ENCODE data around the gene ATXN7L1.
"Not testable (repeated sequence)": the region's sequence is repeated elsewhere in the genome, so short reads cannot be mapped to it uniquely, and the experiment has no call there.

The ATXN7L1 gene

GRCh38 chr7:105723572-105723971 is 152.8 kb downstream of the ATXN7L1 start:
- peaks cover 5% of the 10 kb centered on the region; the same call in 1 of the 2 replicates for H3K4me1 ChIP-seq (ENCODE audit: control insufficient read depth, insufficient read depth, low read length)
- H3K27me3 ChIP-seq (ENCODE audit: control insufficient read depth, insufficient read depth, low read length) = no peaks in the 10 kb centered on the region
- no CpG with 5 or more reads among the region's 5 CpGs for WGBS (ENCODE audit: insufficient coverage, insufficient read length)
- H3K9me3 ChIP-seq (ENCODE audit: control insufficient read depth, insufficient read depth, low read length) = no peaks in the 10 kb centered on the region
- DNase-seq (ENCODE audit: low read depth, low spot score) = no peak
- no peak overlapping the region for H3K27ac ChIP-seq (ENCODE audit: low read length)
- no peak overlapping the region for H3K4me3 ChIP-seq (ENCODE audit: low read length)
- no peaks in the 10 kb centered on the region for H3K36me3 ChIP-seq (ENCODE audit: control insufficient read depth, insufficient read depth, low read length)

- H3K27ac ChIP-seq (ENCODE audit: low read length) = no peak overlapping the region
- peaks cover 5% of the 10 kb centered on the region for H3K4me1 ChIP-seq (ENCODE audit: control insufficient read depth, insufficient read depth, low read length)
- no peak for DNase-seq (ENCODE audit: low read depth, low spot score)
- H3K9me3 ChIP-seq (ENCODE audit: control insufficient read depth, insufficient read depth, low read length) = no peaks in the 10 kb centered on the region
- no peak overlapping the region for H3K4me3 ChIP-seq (ENCODE audit: low read length)
- H3K36me3 ChIP-seq (ENCODE audit: control insufficient read depth, insufficient read depth, low read length) = no peaks in the 10 kb centered on the region
- WGBS (ENCODE audit: insufficient coverage, insufficient read length) = no CpG with 5 or more reads among the region's 5 CpGs
- H3K27me3 ChIP-seq (ENCODE audit: control insufficient read depth, insufficient read depth, low read length) = no peaks in the 10 kb centered on the region
These were observed 154.8 kb downstream of the ATXN7L1 start for GRCh38 chr7:105721571-105722104.

DNA sequence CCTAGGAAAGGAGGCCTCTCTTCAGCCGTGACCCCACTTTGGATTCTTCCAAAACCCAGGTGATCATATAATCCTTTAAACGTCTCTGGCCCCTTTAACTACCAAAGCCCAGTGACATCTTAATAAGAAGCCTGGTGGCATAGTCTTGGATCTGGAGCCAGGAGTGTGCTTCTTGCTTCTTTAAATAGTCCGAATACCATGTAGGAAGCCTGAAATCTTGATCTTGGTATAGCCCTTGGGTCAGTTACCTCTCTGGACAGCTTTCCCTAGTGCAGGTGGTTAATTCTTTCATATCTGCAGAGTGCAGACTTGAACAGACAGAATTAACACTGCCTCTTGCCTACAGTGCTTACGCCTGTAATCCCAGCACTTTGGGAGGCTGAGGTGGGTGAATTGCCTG is 156.5 kb downstream of the ATXN7L1 start:
- DNase-seq (ENCODE audit: low read depth, low spot score) = no peak
- no peaks in the 10 kb centered on the region for H3K36me3 ChIP-seq (ENCODE audit: control insufficient read depth, insufficient read depth, low read length)
- no peak overlapping the region for H3K4me3 ChIP-seq (ENCODE audit: low read length)
- WGBS (ENCODE audit: insufficient coverage, insufficient read length) = no CpG with 5 or more reads among the region's 4 CpGs
- no peaks in the 10 kb centered on the region for H3K9me3 ChIP-seq (ENCODE audit: control insufficient read depth, insufficient read depth, low read length)
- no peaks in the 10 kb centered on the region for H3K27me3 ChIP-seq (ENCODE audit: control insufficient read depth, insufficient read depth, low read length)
- H3K27ac ChIP-seq (ENCODE audit: low read length) = no peak overlapping the region
- peaks cover 5% of the 10 kb centered on the region for H3K4me1 ChIP-seq (ENCODE audit: control insufficient read depth, insufficient read depth, low read length)

- no CpG with 5 or more reads among the region's 2 CpGs for WGBS (ENCODE audit: insufficient coverage, insufficient read length)
- no peaks in the 10 kb centered on the region for H3K9me3 ChIP-seq (ENCODE audit: control insufficient read depth, insufficient read depth, low read length)
- no peak overlapping the region for H3K4me3 ChIP-seq (ENCODE audit: low read length)
- H3K27me3 ChIP-seq (ENCODE audit: control insufficient read depth, insufficient read depth, low read length) = no peaks in the 10 kb centered on the region
- no peak overlapping the region for H3K27ac ChIP-seq (ENCODE audit: low read length)
- H3K4me1 ChIP-seq (ENCODE audit: control insufficient read depth, insufficient read depth, low read length) = peaks cover 5% of the 10 kb centered on the region
- H3K36me3 ChIP-seq (ENCODE audit: control insufficient read depth, insufficient read depth, low read length) = no peaks in the 10 kb centered on the region
- no peak for DNase-seq (ENCODE audit: low read depth, low spot score)
These were observed 157.0 kb downstream of the ATXN7L1 start for GRCh38 chr7:105719395-105719794.

GRCh38 chr7:105718511-105718925 is 157.9 kb downstream of the ATXN7L1 start:
- H3K4me1 ChIP-seq (ENCODE audit: control insufficient read depth, insufficient read depth, low read length) = peaks cover 5% of the 10 kb centered on the region
- no CpG with 5 or more reads among the region's 4 CpGs for WGBS (ENCODE audit: insufficient coverage, insufficient read length)
- H3K27ac ChIP-seq (ENCODE audit: low read length) = no peak overlapping the region
- no peak overlapping the region for H3K4me3 ChIP-seq (ENCODE audit: low read length)
- no peak for DNase-seq (ENCODE audit: low read depth, low spot score)
- H3K36me3 ChIP-seq (ENCODE audit: control insufficient read depth, insufficient read depth, low read length) = no peaks in the 10 kb centered on the region
- H3K27me3 ChIP-seq (ENCODE audit: control insufficient read depth, insufficient read depth, low read length) = no peaks in the 10 kb centered on the region; the same call in 1 of the 2 replicates
- no peaks in the 10 kb centered on the region for H3K9me3 ChIP-seq (ENCODE audit: control insufficient read depth, insufficient read depth, low read length)

DNA sequence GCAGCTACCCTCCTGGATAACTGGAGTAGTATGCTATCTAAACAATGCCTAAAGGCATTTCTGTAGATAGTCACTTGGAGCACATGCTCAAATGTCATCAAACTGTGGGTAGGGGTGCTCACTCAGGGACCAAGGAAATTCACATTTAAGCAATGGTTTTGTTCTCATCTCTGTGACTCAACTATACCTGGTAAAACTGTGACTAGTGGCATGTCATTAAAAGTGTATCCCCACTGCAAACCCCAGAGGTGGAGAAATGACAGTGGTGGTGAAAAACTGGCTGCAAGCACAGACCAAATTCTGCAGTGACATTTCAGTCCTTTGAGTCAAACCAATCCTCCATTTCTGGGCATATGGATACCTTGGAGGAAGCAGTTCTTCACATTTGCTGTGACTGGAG is 160.9 kb downstream of the ATXN7L1 start:
- H3K4me1 ChIP-seq (ENCODE audit: control insufficient read depth, insufficient read depth, low read length) = peaks cover 4% of the 10 kb centered on the region
- peaks cover 6% of the 10 kb centered on the region for H3K9me3 ChIP-seq (ENCODE audit: control insufficient read depth, insufficient read depth, low read length)
- H3K36me3 ChIP-seq (ENCODE audit: control insufficient read depth, insufficient read depth, low read length) = no peaks in the 10 kb centered on the region
- no peak overlapping the region for H3K4me3 ChIP-seq (ENCODE audit: low read length)
- no peak for DNase-seq (ENCODE audit: low read depth, low spot score)
- H3K27ac ChIP-seq (ENCODE audit: low read length) = no peak overlapping the region
- no peaks in the 10 kb centered on the region; the same call in 1 of the 2 replicates for H3K27me3 ChIP-seq (ENCODE audit: control insufficient read depth, insufficient read depth, low read length)

GRCh38 chr7:105713488-105714465 is 162.6 kb downstream of the ATXN7L1 start:
- Histone ChIP-seq H3K27ac (ENCODE audit: low read length) (no peak overlapping the region), H3K4me3 (ENCODE audit: low read length) (no peak overlapping the region), H3K4me1 (ENCODE audit: control insufficient read depth, insufficient read depth, low read length) (peaks cover 1% of the 10 kb centered on the region), H3K36me3 (ENCODE audit: control insufficient read depth, insufficient read depth, low read length) (no peaks in the 10 kb centered on the region), H3K27me3 (ENCODE audit: control insufficient read depth, insufficient read depth, low read length) (no peaks in the 10 kb centered on the region; the same call in 1 of the 2 replicates), H3K9me3 (ENCODE audit: control insufficient read depth, insufficient read depth, low read length) (peaks cover 6% of the 10 kb centered on the region)
- WGBS (ENCODE audit: insufficient coverage, insufficient read length) = no CpG with 5 or more reads among the region's 6 CpGs
- DNase-seq (ENCODE audit: low read depth, low spot score) = no peak

- Histone ChIP-seq H3K9me3 (ENCODE audit: control insufficient read depth, insufficient read depth, low read length) (peaks cover 6% of the 10 kb centered on the region), H3K36me3 (ENCODE audit: control insufficient read depth, insufficient read depth, low read length) (no peaks in the 10 kb centered on the region), H3K4me1 (ENCODE audit: control insufficient read depth, insufficient read depth, low read length) (no peaks in the 10 kb centered on the region), H3K4me3 (ENCODE audit: low read length) (no peak overlapping the region), H3K27ac (ENCODE audit: low read length) (no peak overlapping the region), H3K27me3 (ENCODE audit: control insufficient read depth, insufficient read depth, low read length) (no peaks in the 10 kb centered on the region; the same call in 1 of the 2 replicates)
- no CpG with 5 or more reads among the region's 3 CpGs for WGBS (ENCODE audit: insufficient coverage, insufficient read length)
- no peak for DNase-seq (ENCODE audit: low read depth, low spot score)
These were observed 163.5 kb downstream of the ATXN7L1 start for GRCh38 chr7:105712877-105713276.

- DNase-seq (ENCODE audit: low read depth, low spot score) = no peak
- H3K36me3 ChIP-seq (ENCODE audit: control insufficient read depth, insufficient read depth, low read length) = no peaks in the 10 kb centered on the region
- H3K9me3 ChIP-seq (ENCODE audit: control insufficient read depth, insufficient read depth, low read length) = peaks cover 6% of the 10 kb centered on the region
- H3K27ac ChIP-seq (ENCODE audit: low read length) = no peak overlapping the region
- H3K4me3 ChIP-seq (ENCODE audit: low read length) = no peak overlapping the region
- H3K27me3 ChIP-seq (ENCODE audit: control insufficient read depth, insufficient read depth, low read length) = no peaks in the 10 kb centered on the region; the same call in 1 of the 2 replicates
- WGBS (ENCODE audit: insufficient coverage, insufficient read length) = no CpG with 5 or more reads among the region's 5 CpGs
- H3K4me1 ChIP-seq (ENCODE audit: control insufficient read depth, insufficient read depth, low read length) = 0 out of 2 replicates have a peak, but pooled peaks cover 4% of the 10 kb centered on the region
These were observed 164.5 kb downstream of the ATXN7L1 start for GRCh38 chr7:105711726-105712402.

DNA sequence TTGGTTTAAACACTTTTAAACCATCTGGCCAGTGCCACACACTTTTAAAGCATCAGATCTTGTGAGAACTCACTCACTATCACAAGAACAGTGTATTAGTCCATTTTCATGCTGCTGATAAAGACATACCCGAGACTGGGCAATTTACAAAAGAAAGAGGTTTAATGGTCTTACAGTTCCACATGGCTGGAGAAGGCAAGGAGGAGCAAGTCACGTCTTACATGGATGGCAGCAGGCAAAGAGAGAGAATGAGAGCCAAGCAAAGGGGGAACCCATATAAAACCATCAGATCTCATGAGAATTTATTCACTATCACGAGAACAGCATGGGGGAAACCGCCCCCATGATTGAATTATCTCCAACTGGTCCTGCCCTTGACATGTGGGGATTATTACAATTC is 165.7 kb downstream of the ATXN7L1 start:
- H3K9me3 ChIP-seq (ENCODE audit: control insufficient read depth, insufficient read depth, low read length); H3K27ac ChIP-seq (ENCODE audit: low read length); H3K36me3 ChIP-seq (ENCODE audit: control insufficient read depth, insufficient read depth, low read length); H3K4me3 ChIP-seq (ENCODE audit: low read length); H3K27me3 ChIP-seq (ENCODE audit: control insufficient read depth, insufficient read depth, low read length); H3K4me1 ChIP-seq (ENCODE audit: control insufficient read depth, insufficient read depth, low read length); DNase-seq (ENCODE audit: low read depth, low spot score): not testable (repeated sequence)
- no CpG with 5 or more reads among the region's 4 CpGs for WGBS (ENCODE audit: insufficient coverage, insufficient read length)
